ENCODE data around the gene IQCE. TPM values are rescaled to one million over a fixed set of nuclear protein-coding genes. Genes with fewer than 3 reads are reported as not detected.

Gene IQCE
- total RNA-seq, 1 experiment from 2014 or later: 94.8 TPM

DNA sequence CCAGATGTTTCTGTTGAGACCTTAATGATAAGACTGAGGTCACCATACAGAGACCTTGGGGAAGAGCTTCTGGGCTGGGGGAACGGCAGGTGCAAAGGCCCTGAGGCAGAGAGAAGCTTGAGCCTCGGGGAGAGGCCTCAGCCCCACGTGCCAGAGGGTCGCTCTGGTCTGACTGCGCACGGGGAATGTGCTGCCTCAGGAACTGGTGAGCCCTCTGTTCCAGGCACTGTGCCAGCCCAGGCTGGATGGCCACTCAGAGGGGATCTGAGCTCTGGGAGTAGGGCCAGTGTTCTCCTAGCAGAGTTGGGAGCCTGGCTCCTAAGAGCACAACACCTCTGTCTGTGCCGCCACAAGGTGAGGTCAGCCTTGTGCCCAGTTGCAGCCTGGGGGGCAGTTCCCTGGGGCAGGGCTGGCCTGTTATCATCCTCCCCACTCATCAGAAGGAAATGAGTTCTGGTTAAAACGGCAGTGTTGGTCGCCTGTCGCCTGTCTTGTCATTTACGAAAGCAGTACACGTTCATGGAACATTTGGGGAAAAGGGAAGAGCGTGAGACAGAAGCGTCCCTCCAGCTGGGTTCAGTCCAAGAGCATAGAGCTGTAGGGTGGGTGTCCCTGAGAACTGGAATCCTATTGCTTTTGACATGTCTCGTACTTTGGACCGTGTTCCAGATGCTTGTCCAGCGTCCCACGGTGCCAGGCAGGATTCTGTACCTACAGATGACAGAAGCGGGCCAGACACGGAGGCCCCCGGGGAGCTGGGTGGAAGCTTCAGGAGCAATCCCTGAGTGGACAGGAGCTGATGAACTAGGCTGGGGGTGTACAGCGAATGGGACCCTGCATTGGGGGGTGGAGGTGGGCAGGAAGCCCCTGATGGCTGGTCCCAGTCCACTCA, 77.3 kb downstream of the IQCE start:
- CTCF ChIA-PET: interaction anchor here (1.2 kb wide), 1 partner anchor 185 kb away, joined by 3 read pairs; no protein-coding TSS in a partner anchor
- no peak for DNase-seq
- Mint-ChIP-seq H3K36me3 (ENCODE audit: insufficient read depth, unreplicated experiment) (peaks cover 54% of the 10 kb centered on the region), H3K4me1 (ENCODE audit: low read depth, unreplicated experiment) (peaks cover 14% of the 10 kb centered on the region), H3K27ac (ENCODE audit: unreplicated experiment) (no peak overlapping the region), H3K4me3 (ENCODE audit: low read depth, unreplicated experiment) (no peak overlapping the region), H3K27me3 (ENCODE audit: unreplicated experiment) (no peaks in the 10 kb centered on the region), H3K9me3 (ENCODE audit: low read depth, unreplicated experiment) (no peaks in the 10 kb centered on the region)
- no TSS peak for BruUV-seq (replicated peaks)
- TF ChIP-seq, protein P1, sequence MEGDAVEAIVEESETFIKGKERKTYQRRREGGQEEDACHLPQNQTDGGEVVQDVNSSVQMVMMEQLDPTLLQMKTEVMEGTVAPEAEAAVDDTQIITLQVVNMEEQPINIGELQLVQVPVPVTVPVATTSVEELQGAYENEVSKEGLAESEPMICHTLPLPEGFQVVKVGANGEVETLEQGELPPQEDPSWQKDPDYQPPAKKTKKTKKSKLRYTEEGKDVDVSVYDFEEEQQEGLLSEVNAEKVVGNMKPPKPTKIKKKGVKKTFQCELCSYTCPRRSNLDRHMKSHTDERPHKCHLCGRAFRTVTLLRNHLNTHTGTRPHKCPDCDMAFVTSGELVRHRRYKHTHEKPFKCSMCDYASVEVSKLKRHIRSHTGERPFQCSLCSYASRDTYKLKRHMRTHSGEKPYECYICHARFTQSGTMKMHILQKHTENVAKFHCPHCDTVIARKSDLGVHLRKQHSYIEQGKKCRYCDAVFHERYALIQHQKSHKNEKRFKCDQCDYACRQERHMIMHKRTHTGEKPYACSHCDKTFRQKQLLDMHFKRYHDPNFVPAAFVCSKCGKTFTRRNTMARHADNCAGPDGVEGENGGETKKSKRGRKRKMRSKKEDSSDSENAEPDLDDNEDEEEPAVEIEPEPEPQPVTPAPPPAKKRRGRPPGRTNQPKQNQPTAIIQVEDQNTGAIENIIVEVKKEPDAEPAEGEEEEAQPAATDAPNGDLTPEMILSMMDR (IDR thresholded peaks at IDR 0.05; ENCODE audit: unreplicated experiment): no peak
- intact Hi-C loops (cut with micrococcal nuclease; ENCODE audit: unreplicated experiment): no loop called here

DNA sequence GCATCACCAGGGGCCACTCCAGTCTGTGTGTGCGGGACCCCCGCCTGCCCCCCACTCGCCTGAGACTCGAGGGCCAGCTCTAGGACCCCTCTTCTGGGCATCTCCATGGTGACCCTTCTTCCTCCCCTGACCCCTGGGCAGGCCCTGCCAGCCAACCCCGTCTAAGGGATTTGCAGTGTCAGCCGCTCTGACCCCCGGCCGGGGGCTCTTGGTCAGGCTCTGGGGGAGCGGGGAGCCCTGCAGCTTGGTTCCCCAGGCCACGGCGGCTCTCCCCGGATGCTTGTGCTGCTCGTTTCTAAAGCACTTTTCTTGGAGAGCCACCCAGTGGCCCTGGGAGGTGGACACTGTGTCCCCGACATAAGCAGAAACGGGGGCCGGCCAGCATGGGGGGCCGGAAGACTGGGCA, 78.3 kb downstream of the IQCE start:
- peaks cover 9% of the 10 kb centered on the region for H3K4me1 Mint-ChIP-seq (ENCODE audit: low read depth, unreplicated experiment)
- DNase-seq: no peak
- no peak overlapping the region for H3K4me3 Mint-ChIP-seq (ENCODE audit: low read depth, unreplicated experiment)
- H3K27me3 Mint-ChIP-seq (ENCODE audit: unreplicated experiment): no peaks in the 10 kb centered on the region
- peaks cover 54% of the 10 kb centered on the region for H3K36me3 Mint-ChIP-seq (ENCODE audit: insufficient read depth, unreplicated experiment)
- TF ChIP-seq, protein P1 (IDR thresholded peaks at IDR 0.05; ENCODE audit: unreplicated experiment): no peak
- H3K9me3 Mint-ChIP-seq (ENCODE audit: low read depth, unreplicated experiment): no peaks in the 10 kb centered on the region
- intact Hi-C loops (cut with micrococcal nuclease; ENCODE audit: unreplicated experiment): no loop called here
- H3K27ac Mint-ChIP-seq (ENCODE audit: unreplicated experiment): no peak overlapping the region
- CTCF ChIA-PET: no interaction called here
- BruUV-seq (replicated peaks): no TSS peak

DNA sequence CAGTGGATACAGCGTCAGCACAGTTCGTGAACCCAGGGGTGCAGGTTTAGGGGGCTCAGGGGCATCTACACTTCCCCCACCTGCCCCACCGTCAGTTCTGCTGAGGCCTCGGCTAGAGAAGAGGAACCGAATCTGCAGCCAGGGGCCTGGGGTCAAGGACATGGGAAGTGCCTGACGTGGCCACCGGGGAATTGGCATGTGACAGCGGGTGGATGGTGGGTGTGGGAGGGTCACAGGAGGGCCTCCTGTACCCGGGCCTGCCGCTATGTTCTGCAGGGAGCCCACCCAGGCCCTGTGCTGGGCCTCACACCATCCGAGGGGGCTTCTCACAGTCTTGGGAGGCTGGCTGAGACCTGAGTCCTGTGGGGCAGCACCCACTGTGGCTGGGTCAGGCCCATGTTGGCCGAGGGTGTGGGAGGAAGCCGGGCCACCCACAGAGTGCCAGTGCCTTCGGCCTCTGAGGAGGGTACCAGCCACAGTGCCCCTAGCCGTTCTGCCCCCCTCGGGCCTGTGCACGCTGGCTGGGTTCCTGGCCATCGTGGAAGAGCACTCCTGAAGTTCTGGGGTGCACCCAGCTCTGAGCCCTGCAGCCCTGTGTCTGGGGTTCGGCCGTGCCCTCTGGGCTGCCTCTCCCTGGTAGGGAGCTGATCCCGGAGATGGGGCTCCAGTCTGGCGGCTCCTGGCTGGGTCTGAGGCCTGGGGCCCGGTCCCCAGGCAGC, 78.9 kb downstream of the IQCE start:
- no TSS peak for BruUV-seq (replicated peaks)
- CTCF ChIA-PET: interaction anchor here (0.6 to 0.9 kb wide), 2 partner anchors 113 to 458 kb away, joined by 3 to 8 read pairs; no protein-coding TSS in a partner anchor
- intact Hi-C loops (cut with micrococcal nuclease; ENCODE audit: unreplicated experiment): no loop called here
- H3K4me1 Mint-ChIP-seq (ENCODE audit: low read depth, unreplicated experiment): peaks cover 9% of the 10 kb centered on the region
- TF ChIP-seq, protein P1 (IDR thresholded peaks at IDR 0.05; ENCODE audit: unreplicated experiment): no peak
- peaks cover 48% of the 10 kb centered on the region for H3K36me3 Mint-ChIP-seq (ENCODE audit: insufficient read depth, unreplicated experiment)
- H3K9me3 Mint-ChIP-seq (ENCODE audit: low read depth, unreplicated experiment): no peaks in the 10 kb centered on the region
- H3K27me3 Mint-ChIP-seq (ENCODE audit: unreplicated experiment): no peaks in the 10 kb centered on the region
- H3K27ac Mint-ChIP-seq (ENCODE audit: unreplicated experiment): no peak overlapping the region
- no peak overlapping the region for H3K4me3 Mint-ChIP-seq (ENCODE audit: low read depth, unreplicated experiment)
- no peak for DNase-seq

DNA sequence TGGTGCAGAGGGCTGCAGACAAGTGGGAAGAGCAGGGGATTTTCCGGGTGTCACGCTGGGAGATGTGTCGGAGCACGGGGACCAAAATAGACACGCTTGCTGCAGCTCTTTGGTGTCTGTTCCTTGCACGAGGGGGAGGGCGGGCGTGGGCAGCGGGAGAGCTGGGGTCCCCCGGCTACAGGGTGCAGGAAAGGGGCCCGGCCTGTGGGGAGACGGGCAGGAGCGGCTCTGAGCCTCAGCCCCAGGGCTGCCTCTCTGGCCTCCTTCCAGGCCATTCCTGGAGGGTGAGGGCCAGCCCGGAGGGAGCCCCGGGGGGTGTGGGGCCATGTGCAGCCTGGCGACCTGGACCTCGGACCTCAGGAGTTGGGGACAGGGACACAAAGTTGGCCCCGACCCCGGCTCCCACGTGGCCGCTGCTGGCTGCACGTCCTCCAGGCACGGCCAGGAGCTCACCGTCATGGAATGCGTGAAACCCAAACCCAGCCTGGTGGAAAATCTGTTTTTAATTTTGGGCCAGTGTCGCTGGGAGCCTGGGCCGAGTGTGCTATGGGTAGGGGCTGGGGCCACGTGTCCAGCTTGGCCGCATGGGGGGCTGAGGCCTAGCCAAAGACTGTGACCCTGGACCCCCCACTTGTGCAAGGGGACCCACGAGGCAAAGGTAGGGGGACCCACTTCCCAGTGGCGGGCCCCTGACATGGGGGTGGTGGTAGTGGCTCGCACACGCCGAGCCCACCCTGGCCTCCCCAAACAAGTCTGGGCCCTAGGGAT, 79.6 kb downstream of the IQCE start:
- no peak for DNase-seq
- H3K4me1 Mint-ChIP-seq (ENCODE audit: low read depth, unreplicated experiment): peaks cover 9% of the 10 kb centered on the region
- intact Hi-C loops (cut with micrococcal nuclease; ENCODE audit: unreplicated experiment): no loop called here
- H3K36me3 Mint-ChIP-seq (ENCODE audit: insufficient read depth, unreplicated experiment): peaks cover 43% of the 10 kb centered on the region
- CTCF ChIA-PET: interaction anchor here (0.6 to 0.9 kb wide), 2 partner anchors 114 to 459 kb away, joined by 3 to 8 read pairs; no protein-coding TSS in a partner anchor
- H3K27ac Mint-ChIP-seq (ENCODE audit: unreplicated experiment): no peak overlapping the region
- TF ChIP-seq, protein P1 (IDR thresholded peaks at IDR 0.05; ENCODE audit: unreplicated experiment): no peak
- BruUV-seq (replicated peaks): no TSS peak
- H3K27me3 Mint-ChIP-seq (ENCODE audit: unreplicated experiment): no peaks in the 10 kb centered on the region
- no peaks in the 10 kb centered on the region for H3K9me3 Mint-ChIP-seq (ENCODE audit: low read depth, unreplicated experiment)
- H3K4me3 Mint-ChIP-seq (ENCODE audit: low read depth, unreplicated experiment): no peak overlapping the region

All from Calu3 (cell line).